Midbrain (tissue), 1 donor: ENCODE measurements around the gene PCDHA7.
A peak's percentile ranks its signal among the peaks of the same experiment; 100 is the strongest.
"Not testable (repeated sequence)": the region's sequence is repeated elsewhere in the genome, so short reads cannot be mapped to it uniquely, and the experiment has no call there.

ENCODE experiments used
- DNase-seq: peaks from one replicate; lab custom pipeline; 2025; lab: John Stamatoyannopoulos, UW

The PCDHA7 gene

DNA sequence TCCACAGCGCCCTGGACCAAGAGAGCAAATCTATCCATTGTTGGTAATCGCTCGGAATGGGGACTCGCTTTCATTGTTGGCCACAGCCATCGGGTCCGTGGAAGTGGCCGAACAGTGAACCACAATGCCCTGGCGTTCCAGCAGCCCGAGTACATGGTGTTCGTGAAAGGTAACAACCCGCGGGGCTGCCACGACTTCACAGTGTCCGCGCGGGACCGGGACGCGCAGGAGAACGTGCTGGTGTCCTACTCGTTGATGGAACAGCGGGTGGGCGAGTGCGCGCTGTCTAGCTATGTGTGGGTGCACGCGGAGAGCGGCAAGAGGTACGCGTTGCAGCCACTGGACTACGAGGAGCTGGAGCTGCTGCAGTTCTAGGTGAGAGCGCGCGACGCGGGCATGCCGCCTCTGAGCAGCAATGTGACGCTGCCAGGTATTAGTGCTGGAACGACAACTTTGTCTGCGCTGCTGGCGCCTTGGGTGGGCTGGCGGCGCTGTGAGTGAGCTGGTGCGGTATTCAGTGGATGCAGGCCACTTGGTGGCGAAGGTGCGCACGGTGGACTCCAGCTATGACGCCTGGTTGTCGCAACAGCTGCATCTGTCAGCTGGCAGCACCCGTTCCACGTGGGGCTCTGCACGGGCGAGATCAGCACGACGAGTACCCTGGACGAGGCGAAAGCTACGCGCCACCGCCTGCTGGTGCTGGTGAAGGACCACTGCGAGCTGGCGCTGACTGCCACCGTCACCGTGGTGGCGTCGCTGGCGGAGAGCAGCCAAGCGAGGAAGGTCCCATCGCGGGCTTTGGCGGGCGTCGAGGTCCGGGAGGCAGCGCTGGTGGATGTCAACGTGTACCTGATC, 28.6 kb downstream of the PCDHA7 start:
- no peak for DNase-seq

DNA sequence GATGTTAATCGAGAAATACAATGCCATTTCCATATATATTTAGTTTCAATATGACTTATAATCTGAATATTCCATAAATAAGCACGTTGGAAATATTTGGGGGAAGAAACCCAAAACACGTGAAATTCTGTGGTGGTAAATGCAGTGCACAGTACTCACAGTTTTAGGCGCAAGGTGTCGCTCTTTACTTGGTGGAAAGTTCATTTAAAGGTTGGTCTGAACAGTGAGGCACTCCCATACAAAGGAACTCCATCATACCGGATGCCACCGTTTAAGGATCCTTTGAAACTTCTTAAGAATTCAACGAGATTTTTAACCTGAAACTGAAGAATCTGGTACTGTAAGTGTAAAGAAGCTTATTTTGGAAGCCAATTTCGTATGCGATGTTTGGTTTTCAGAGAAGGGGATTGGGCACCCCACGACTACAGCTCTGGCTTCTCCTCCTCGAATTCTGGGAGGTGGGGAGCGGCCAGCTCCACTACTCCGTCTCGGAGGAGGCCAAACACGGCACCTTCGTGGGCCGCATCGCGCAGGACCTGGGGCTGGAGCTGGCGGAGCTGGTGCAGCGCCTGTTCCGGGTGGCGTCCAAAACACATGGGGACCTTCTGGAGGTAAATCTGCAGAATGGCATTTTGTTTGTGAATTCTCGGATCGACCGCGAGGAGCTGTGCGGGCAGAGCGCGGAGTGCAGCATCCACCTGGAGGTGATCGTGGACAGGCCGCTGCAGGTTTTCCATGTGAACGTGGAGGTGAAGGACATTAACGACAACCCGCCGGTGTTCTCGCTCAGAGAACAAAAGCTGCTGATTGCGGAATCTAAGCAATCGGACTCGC, 34.9 kb downstream of the PCDHA7 start, which contains the start of gene PCDHA11:
Gene PCDHA11 (plus strand): TSS at position 237 of the 834 bp plus-strand sequence. CDS start 147 bp downstream, at position 384.
- DNase-seq, result no peak

DNA sequence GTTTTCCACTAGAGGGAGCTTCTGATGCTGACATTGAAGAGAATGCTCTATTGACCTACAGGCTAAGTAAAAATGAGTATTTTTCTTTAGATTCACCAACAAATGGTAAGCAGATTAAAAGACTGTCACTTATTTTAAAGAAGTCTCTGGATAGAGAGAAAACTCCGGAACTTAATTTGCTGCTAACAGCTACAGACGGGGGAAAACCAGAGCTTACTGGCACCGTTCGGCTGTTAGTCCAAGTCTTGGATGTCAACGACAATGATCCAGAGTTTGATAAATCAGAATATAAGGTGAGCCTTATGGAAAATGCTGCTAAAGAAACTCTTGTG, 35.5 kb downstream of the PCDHA7 start:
- DNase-seq, result no peak

DNA sequence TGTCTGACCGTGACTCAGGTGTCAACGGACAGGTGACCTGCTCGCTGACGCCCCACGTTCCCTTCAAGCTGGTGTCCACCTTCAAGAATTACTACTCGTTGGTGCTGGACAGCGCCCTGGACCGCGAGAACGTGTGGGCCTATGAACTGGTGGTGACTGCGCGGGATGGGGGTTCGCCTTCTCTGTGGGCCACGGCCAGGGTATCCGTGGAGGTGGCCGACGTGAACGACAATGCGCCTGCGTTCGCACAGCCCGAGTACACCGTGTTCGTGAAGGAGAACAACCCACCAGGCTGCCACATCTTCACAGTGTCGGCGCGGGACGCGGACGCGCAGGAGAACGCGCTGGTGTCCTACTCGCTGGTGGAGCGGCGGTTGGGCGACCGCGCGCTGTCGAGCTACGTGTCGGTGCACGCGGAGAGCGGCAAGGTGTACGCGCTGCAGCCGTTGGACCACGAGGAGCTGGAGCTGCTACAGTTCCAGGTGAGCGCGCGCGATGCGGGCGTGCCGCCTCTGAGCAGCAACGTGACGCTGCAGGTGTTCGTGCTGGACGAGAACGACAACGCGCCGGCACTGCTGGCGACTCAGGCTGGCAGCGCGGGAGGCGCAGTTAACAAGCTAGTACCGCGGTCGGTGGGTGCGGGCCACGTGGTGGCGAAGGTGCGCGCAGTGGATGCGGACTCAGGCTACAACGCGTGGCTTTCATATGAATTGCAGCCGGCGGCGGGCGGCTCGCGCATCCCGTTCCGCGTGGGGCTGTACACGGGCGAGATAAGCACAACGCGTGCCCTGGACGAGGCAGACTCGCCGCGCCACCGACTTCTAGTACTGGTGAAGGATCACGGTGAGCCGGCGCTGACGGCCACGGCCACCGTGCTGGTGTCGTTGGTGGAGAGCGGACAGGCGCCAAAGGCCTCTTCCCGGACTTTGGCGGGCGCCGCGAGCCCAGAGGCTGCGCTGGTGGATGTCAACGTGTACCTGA, 36.4 kb downstream of the PCDHA7 start:
- DNase-seq, result no peak

DNA sequence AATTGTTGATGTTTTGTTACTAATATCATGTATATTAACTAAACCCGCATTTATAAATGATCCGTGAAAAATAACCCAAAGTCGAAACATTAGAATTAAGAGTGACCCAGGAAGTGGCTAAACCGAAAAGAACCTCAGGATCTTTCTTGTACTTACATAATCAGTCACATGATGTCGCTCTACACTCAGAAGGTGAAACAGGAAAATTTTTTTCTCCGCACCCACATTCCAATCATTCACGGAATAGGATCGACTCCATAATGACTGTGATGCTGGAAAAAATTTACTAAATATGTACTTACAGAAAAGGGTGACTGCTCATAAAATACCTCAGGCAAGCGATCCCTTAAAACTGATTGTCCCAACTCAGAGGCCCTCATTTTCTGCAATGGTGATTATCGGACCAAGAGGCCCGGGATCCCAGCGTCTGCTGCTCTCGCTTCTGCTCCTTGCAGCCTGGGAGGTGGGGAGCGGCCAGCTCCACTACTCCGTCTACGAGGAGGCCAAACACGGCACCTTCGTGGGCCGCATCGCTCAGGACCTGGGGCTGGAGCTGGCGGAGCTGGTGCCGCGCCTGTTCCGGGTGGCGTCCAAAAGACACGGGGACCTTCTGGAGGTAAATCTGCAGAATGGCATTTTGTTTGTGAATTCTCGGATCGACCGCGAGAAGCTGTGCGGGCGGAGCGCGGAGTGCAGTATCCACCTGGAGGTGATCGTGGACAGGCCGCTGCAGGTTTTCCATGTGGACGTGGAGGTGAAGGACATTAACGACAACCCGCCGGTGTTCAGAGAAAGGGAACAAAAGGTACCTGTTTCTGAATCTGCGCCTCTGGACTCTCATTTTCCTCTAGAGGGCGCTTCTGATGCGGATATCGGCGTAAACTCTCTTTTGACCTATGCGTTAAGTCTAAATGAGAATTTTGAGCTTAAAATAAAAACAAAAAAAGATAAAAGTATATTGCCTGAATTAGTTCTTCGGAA, 41.3 kb downstream of the PCDHA7 start, which contains the start of gene PCDHA12:
Gene PCDHA12 (plus strand): TSS at position 224 of the 981 bp plus-strand sequence. CDS start 165 bp downstream, at position 389.
- peak; percentile 3 for DNase-seq

DNA sequence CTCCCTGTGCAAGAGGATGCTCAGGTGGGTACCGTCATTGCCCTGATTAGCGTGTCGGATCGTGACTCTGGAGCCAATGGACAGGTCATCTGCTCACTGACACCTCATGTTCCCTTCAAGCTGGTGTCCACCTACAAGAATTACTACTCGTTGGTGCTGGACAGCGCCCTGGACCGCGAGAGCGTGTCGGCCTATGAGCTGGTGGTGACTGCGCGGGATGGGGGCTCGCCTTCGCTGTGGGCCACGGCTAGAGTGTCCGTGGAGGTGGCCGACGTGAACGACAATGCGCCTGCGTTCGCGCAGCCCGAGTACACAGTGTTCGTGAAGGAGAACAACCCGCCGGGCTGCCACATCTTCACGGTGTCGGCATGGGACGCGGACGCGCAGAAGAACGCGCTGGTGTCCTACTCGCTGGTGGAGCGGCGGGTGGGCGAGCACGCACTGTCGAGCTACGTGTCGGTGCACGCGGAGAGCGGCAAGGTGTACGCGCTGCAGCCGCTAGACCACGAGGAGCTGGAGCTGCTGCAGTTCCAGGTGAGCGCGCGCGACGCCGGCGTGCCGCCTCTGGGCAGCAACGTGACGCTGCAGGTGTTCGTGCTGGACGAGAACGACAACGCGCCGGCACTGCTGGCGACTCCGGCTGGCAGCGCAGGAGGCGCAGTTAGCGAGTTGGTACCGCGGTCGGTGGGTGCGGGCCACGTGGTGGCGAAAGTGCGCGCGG, 42.6 kb downstream of the PCDHA7 start:
- DNase-seq, result not testable (repeated sequence)

DNA sequence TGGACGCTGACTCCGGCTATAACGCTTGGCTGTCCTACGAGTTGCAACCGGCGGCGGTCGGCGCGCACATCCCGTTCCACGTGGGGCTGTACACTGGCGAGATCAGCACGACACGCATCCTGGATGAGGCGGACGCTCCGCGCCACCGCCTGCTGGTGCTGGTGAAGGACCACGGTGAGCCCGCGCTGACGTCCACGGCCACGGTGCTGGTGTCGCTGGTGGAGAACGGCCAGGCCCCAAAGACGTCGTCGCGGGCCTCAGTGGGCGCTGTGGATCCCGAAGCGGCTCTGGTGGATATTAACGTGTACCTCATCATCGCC, 43.2 kb downstream of the PCDHA7 start:
- no peak for DNase-seq

DNA sequence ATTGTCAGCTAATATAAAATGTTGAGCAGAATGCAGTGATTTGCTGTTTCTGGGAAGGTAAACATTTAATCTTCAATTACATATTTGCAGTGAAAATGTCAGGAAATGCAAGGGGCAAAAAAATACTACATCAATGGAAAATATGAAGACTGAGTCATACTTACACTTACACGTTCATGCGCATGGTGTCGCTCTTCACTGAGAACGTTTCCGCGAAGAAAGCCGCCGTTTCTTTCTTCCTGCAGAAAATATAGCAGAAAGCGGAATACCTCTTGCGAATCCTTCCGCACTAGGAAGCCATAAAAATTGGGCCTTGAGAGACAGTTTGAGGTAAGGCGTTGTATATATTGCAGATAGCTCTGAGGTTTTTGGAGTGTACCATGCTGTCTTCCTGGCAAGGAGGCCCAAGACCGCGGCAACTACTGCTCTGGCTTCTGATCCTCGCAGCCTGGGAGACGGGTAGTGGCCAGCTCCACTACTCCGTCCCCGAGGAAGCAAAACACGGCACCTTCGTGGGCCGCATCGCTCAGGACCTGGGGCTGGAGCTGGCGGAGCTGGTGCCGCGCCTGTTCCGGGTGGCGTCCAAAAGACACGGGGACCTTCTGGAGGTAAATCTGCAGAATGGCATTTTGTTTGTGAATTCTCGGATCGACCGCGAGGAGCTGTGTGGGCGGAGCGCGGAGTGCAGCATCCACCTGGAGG, 48.0 kb downstream of the PCDHA7 start, which contains the start of gene PCDHA13:
Gene PCDHA13 (plus strand): TSS at position 236 of the 702 bp plus-strand sequence. CDS start 145 bp downstream, at position 381.
- DNase-seq, result peak; percentile 31

DNA sequence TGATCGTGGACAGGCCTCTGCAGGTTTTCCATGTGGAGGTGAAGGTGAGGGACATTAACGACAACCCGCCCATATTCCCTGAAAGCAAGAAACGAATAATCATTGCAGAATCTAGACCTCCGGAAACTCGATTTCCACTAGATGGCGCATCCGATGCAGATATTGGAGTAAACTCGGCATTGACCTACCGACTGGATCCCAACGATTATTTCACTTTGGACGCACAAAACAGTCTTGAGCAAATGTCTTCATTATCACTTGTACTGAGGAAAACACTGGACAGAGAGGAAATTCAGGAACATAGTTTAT, 48.5 kb downstream of the PCDHA7 start:
- DNase-seq, result peak; percentile 11

DNA sequence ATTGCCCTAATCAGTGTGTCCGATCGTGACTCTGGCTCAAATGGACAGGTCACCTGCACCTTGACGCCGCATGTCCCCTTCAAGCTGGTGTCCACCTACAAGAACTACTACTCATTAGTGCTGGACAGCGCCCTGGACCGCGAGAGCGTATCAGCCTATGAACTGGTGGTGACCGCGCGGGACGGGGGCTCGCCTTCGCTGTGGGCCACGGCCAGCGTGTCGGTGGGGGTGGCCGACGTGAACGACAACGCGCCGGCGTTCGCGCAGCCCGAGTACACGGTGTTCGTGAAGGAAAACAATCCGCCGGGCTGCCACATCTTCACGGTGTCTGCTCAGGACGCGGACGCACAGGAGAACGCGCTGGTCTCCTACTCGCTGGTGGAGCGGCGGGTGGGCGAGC, 49.3 kb downstream of the PCDHA7 start:
- DNase-seq, result no peak

DNA sequence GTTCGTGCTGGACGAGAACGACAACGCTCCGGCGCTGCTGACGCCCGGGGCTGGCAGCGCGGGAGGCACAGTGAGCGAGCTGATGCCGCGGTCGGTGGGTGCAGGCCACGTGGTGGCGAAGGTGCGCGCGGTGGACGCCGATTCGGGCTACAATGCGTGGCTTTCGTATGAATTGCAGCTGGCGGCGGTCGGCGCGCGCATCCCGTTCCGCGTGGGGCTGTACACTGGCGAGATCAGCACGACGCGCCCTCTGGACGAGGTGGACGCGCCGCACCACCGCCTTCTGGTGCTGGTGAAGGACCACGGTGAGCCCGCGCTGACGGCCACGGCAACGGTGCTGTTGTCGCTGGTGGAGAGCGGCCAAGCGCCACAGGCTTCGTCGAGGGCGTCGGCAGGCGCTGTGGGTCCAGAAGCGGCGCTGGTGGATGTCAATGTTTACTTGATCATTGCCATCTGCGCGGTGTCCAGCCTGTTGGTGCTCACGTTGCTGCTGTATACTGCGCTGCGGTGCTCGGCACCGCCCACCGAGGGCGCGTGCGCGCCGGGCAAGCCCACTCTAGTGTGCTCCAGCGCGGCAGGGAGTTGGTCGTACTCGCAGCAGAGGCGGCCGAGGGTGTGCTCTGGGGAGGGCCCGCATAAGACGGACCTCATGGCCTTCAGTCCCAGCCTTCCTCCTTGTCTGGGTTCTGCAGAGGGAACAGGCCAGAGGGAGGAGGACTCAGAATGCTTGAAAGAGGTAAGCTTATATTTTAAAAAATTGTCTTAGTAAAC, 50.0 kb downstream of the PCDHA7 start:
- no peak for DNase-seq
